Mesenchymal stem cell (in vitro differentiated cells and primary cell): Measurements from ENCODE around the gene PTPRD.

Source experiments
- DNase-seq: peaks from one replicate; pipeline ENCODE4 v3.0.0-alpha.2; 2013
- H2AFZ ChIP-seq: one replicate; pipeline ENCODE4 v1.6.1; 2013; ENCODE audit warnings: low read depth, mild to moderate bottlenecking, control low read depth, inconsistent platforms, low read length, moderate library complexity
- H2AK5ac ChIP-seq: 2 replicates; pipeline ENCODE4 v1.6.1; 2013; ENCODE audit warnings: low read length, moderate library complexity, mild to moderate bottlenecking, inconsistent platforms; ENCODE audit not compliant: severe bottlenecking
- H2BK120ac ChIP-seq: one replicate; pipeline ENCODE4 v1.6.1; 2013; ENCODE audit warnings: low read depth, mild to moderate bottlenecking, inconsistent platforms, low read length, moderate library complexity
- H2BK12ac ChIP-seq, 2 experiments: one replicate each; pipeline ENCODE4 v1.6.1; 2013; ENCODE audit warnings: inconsistent platforms in 2 of 2, low read length in 2 of 2, mild to moderate bottlenecking in 2 of 2, moderate library complexity in 2 of 2, control low read depth in 1 of 2
- H2BK15ac ChIP-seq: one replicate; pipeline ENCODE4 v1.6.1; 2013; ENCODE audit warnings: mild to moderate bottlenecking, low read depth, inconsistent platforms; ENCODE audit not compliant: poor library complexity, severe bottlenecking
- H2BK5ac ChIP-seq: 2 replicates; pipeline ENCODE4 v1.6.1; 2013; ENCODE audit warnings: low read depth, mild to moderate bottlenecking, low read length, control low read depth, inconsistent platforms; ENCODE audit not compliant: poor library complexity, severe bottlenecking
- H3K14ac ChIP-seq, 2 experiments: one replicate each; pipeline ENCODE4 v1.6.1; 2013; ENCODE audit warnings: inconsistent platforms in 2 of 2, low read length in 2 of 2, control low read depth in 1 of 2, mild to moderate bottlenecking in 1 of 2, moderate library complexity in 1 of 2
- H3K18ac ChIP-seq, 2 experiments: one replicate each; pipeline ENCODE4 v1.6.1; 2013; ENCODE audit warnings: inconsistent platforms in 2 of 2, low read length in 2 of 2, control low read depth in 1 of 2, low read depth in 1 of 2, mild to moderate bottlenecking in 1 of 2
- H3K23ac ChIP-seq, 2 experiments: one replicate each; pipeline ENCODE4 v1.6.1; 2013; ENCODE audit warnings: inconsistent platforms in 2 of 2, low read length in 2 of 2, mild to moderate bottlenecking in 2 of 2, moderate library complexity in 2 of 2, control low read depth in 1 of 2
- H3K27ac ChIP-seq: 2 replicates; pipeline ENCODE4 v1.5.1; 2013; ENCODE audit warnings: mild to moderate bottlenecking, moderate library complexity, low read length, control low read depth, inconsistent platforms; ENCODE audit not compliant: poor library complexity, severe bottlenecking
- H3K27me3 ChIP-seq, 2 experiments: 2 replicates each; pipeline versions ENCODE4 v1.6.1 to v1.7.0; 2013; ENCODE audit warnings: low read length in 2 of 2, mild to moderate bottlenecking in 2 of 2, moderate library complexity in 2 of 2, control low read depth in 1 of 2, inconsistent platforms in 1 of 2; ENCODE audit not compliant: control insufficient read depth in 1 of 2, insufficient read depth in 1 of 2
- H3K36me3 ChIP-seq, 2 experiments: 2 replicates each; pipeline versions ENCODE4 v1.6.1 to v1.7.0; 2013; ENCODE audit warnings: low read length in 2 of 2, control low read depth in 1 of 2, inconsistent platforms in 1 of 2, low read depth in 1 of 2, mild to moderate bottlenecking in 1 of 2; ENCODE audit not compliant: insufficient read depth in 2 of 2, control insufficient read depth in 1 of 2
- H3K4ac ChIP-seq, 2 experiments: one replicate each; pipeline ENCODE4 v1.6.1; 2013; ENCODE audit warnings: inconsistent platforms in 2 of 2, low read length in 2 of 2, mild to moderate bottlenecking in 2 of 2, moderate library complexity in 2 of 2, control low read depth in 1 of 2, low read depth in 1 of 2
- H3K4me1 ChIP-seq: 2 replicates; pipeline ENCODE4 v1.6.1; 2013; ENCODE audit warnings: low read depth, low read length, control low read depth; ENCODE audit not compliant: control insufficient read depth, insufficient read depth
- H3K4me2 ChIP-seq: 2 replicates; pipeline ENCODE4 v1.6.1; 2013; ENCODE audit warnings: low read length, mild to moderate bottlenecking, inconsistent platforms; ENCODE audit not compliant: poor library complexity, severe bottlenecking
- H3K4me3 ChIP-seq, 2 experiments: 2 replicates each; pipeline versions ENCODE4 v1.5.1 to v1.7.0; 2013; ENCODE audit warnings: low read length in 2 of 2, mild to moderate bottlenecking in 2 of 2, control low read depth in 1 of 2, low read depth in 1 of 2; ENCODE audit not compliant: insufficient read depth in 1 of 2
- H3K79me1 ChIP-seq: replicated peaks from 2 replicates; pipeline ENCODE4 v1.6.1; 2013; ENCODE audit warnings: mild to moderate bottlenecking, control low read depth, low read length, inconsistent platforms; ENCODE audit not compliant: poor library complexity, severe bottlenecking
- H3K9ac ChIP-seq: 2 replicates; pipeline ENCODE4 v1.7.0; 2013; ENCODE audit warnings: mild to moderate bottlenecking, low read length, moderate library complexity
- H3K9me3 ChIP-seq: 2 replicates; pipeline ENCODE4 v1.7.0; 2013; ENCODE audit warnings: mild to moderate bottlenecking, low read length; ENCODE audit not compliant: control insufficient read depth
- H4K8ac ChIP-seq: one replicate; pipeline ENCODE4 v1.6.1; 2013; ENCODE audit warnings: inconsistent platforms, mild to moderate bottlenecking, low read length, moderate library complexity
- H4K91ac ChIP-seq: one replicate; pipeline ENCODE4 v1.6.1; 2013; ENCODE audit warnings: mild to moderate bottlenecking, low read length, inconsistent platforms
- WGBS: methylation state at CpG from one replicate; pipeline ENCODE4 v1.1.7; 2013; ENCODE audit warnings: mixed read lengths; 5-methylcytosine and 5-hydroxymethylcytosine counted together

PTPRD gene

DNA sequence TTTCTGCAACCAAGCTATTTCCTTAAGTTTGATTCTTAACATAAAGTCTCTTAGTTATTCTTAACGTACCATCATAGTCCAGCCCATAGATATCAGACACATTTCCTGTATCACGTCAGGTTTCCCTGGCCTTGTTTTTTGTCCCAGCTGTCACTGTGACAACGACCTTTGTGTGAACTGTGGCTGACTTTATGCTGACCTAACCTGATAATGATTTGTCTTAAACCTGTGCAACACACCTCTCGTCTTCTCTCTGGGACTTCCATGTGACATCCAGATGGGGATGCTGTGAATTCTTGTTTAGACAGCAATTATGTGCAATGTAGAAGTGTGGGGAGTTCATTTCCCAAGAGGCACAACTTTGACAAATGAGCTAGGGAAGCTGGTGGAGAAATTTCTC lies 662.8 kb downstream of the PTPRD start:
- 75% methylated on average over 4 of the region's 4 CpGs for WGBS
- H2BK12ac ChIP-seq: no peak overlapping the region
- H3K4ac ChIP-seq: no peak overlapping the region
- no peaks in the 10 kb centered on the region for H3K79me1 ChIP-seq
- H3K9me3 ChIP-seq: no peaks in the 10 kb centered on the region
- H3K27ac ChIP-seq: no peak overlapping the region
- no peak overlapping the region for H3K4me3 ChIP-seq
- H3K27me3 ChIP-seq: no peaks in the 10 kb centered on the region
- no peak overlapping the region for H3K18ac ChIP-seq
- no peak overlapping the region for H2BK5ac ChIP-seq
- H4K8ac ChIP-seq: no peak overlapping the region
- H4K91ac ChIP-seq: no peak overlapping the region
- no peak overlapping the region for H2BK15ac ChIP-seq
- no peak overlapping the region for H3K9ac ChIP-seq
- DNase-seq: no peak
- H2AK5ac ChIP-seq: peak overlapping the region; percentile 7
- no peak overlapping the region for H3K23ac ChIP-seq
- no peak overlapping the region for H3K14ac ChIP-seq
- peaks cover 2% of the 10 kb centered on the region for H3K4me1 ChIP-seq
- H3K36me3 ChIP-seq: no peaks in the 10 kb centered on the region
- no peak overlapping the region for H3K4me2 ChIP-seq
- no peak overlapping the region for H2AFZ ChIP-seq
- no peak overlapping the region for H2BK120ac ChIP-seq

DNA sequence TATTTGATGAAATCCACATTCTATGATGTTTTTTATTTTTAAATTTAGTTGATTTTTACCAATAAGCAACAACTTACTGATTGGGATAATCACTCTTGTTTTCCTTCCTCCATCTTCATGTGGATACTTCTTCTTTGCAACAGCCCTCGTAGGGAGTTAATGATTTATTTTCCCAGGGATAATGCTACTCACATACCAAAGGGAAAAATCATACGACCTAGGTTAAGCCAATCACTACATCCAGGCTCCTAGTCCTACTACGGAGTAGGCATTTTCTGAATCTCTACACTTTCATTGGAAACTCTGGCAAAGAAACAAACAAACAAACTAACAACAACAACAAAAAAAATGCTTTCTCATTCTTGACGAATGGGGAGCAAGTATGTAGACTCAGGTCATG lies 663.4 kb downstream of the PTPRD start:
- H3K9ac ChIP-seq: no peak overlapping the region
- no peak overlapping the region for H4K91ac ChIP-seq
- H3K23ac ChIP-seq: no peak overlapping the region
- WGBS: 77% methylated on average over 4 of the region's 4 CpGs
- H3K18ac ChIP-seq: no peak overlapping the region
- DNase-seq: no peak
- no peak overlapping the region for H2AFZ ChIP-seq
- peaks cover 2% of the 10 kb centered on the region for H3K4me1 ChIP-seq
- H4K8ac ChIP-seq: no peak overlapping the region
- H2BK5ac ChIP-seq: no peak overlapping the region
- H3K36me3 ChIP-seq: no peaks in the 10 kb centered on the region
- H3K79me1 ChIP-seq: no peaks in the 10 kb centered on the region
- no peaks in the 10 kb centered on the region for H3K27me3 ChIP-seq
- no peak overlapping the region for H2BK15ac ChIP-seq
- no peak overlapping the region for H3K4me2 ChIP-seq
- H3K14ac ChIP-seq: no peak overlapping the region
- H2BK120ac ChIP-seq: no peak overlapping the region
- H2AK5ac ChIP-seq: no peak overlapping the region
- no peaks in the 10 kb centered on the region for H3K9me3 ChIP-seq
- H3K4ac ChIP-seq: no peak overlapping the region
- H2BK12ac ChIP-seq: no peak overlapping the region
- H3K4me3 ChIP-seq: no peak overlapping the region
- no peak overlapping the region for H3K27ac ChIP-seq

DNA sequence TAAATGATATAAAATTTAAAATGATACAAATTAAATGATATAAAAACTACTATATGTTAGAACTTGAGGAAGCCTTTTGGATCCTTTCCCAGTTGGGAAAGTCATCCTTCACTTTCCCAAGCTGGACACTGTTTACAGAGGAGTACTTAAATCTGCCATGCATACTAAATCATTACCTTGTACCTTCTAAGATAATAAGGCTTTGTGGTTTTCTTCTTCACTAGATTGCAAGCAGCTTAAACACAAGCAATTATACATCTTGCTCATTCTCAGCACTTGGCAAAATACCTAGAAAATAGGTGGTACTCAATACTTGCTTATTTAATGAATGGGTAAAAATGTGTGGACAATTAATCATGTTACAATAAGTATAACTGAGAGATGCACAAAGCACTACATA lies 666.8 kb downstream of the PTPRD start:
- Histone ChIP-seq H4K91ac (no peak overlapping the region), H3K79me1 (no peaks in the 10 kb centered on the region), H3K27ac (no peak overlapping the region), H2AK5ac (no peak overlapping the region), H2BK5ac (no peak overlapping the region), H3K27me3 (no peaks in the 10 kb centered on the region), H3K4me1 (peaks cover 2% of the 10 kb centered on the region), H3K14ac (no peak overlapping the region), H2BK120ac (no peak overlapping the region), H2BK15ac (no peak overlapping the region), H2AFZ (no peak overlapping the region), H3K23ac (no peak overlapping the region), H3K9ac (no peak overlapping the region), H2BK12ac (no peak overlapping the region), H3K4me3 (no peak overlapping the region), H3K18ac (no peak overlapping the region), H3K4me2 (no peak overlapping the region), H3K36me3 (no peaks in the 10 kb centered on the region), H3K4ac (no peak overlapping the region), H3K9me3 (no peaks in the 10 kb centered on the region), H4K8ac (no peak overlapping the region)
- no peak for DNase-seq

DNA sequence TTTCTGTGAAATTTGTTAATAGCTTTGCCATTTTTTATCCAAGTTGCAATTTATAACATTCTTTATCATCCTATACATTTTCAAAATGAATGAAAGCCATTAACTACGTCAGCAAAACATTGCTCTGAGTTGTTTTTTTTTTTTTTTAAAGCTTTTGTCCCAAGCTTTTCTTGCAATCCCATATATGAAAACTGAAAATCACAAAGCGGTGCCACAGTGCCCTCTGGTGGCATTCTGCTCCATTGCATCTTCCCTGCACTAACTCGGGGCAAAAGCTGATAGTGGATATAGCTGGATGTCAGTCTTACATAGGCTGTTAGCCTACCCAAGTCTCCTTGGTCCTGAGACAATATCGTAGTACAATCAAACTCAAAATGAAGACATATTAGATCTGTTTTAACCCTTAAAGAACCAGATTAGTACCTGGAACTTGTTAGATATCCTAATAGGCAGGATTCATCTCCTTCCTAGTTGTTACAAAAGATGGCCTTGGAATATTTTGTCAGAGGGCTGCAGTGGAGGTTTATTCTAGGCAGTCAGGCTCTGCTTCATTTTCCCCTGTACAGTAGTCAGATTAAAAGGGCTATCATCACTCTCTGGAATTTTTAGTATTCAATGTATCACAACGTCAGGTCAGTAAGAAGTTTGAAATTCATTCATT lies 669.9 kb downstream of the PTPRD start:
- no peaks in the 10 kb centered on the region for H3K79me1 ChIP-seq
- no peaks in the 10 kb centered on the region for H3K9me3 ChIP-seq
- H4K8ac ChIP-seq: no peak overlapping the region
- no peaks in the 10 kb centered on the region for H3K36me3 ChIP-seq
- no peak overlapping the region for H3K18ac ChIP-seq
- no peak overlapping the region for H3K4ac ChIP-seq
- H2AFZ ChIP-seq: no peak overlapping the region
- H3K4me3 ChIP-seq: no peak overlapping the region
- H3K27me3 ChIP-seq: peaks cover 0 to 3% of the 10 kb centered on the region in 2 experiments
- H2AK5ac ChIP-seq: no peak overlapping the region
- no peak overlapping the region for H2BK15ac ChIP-seq
- H4K91ac ChIP-seq: no peak overlapping the region
- 0% methylated on average over 2 of the region's 5 CpGs for WGBS
- H3K27ac ChIP-seq: no peak overlapping the region
- H3K9ac ChIP-seq: no peak overlapping the region
- no peaks in the 10 kb centered on the region for H3K4me1 ChIP-seq
- no peak overlapping the region for H3K23ac ChIP-seq
- no peak overlapping the region for H3K4me2 ChIP-seq
- H2BK12ac ChIP-seq: no peak overlapping the region
- H2BK5ac ChIP-seq: no peak overlapping the region
- DNase-seq: peak; percentile 64
- no peak overlapping the region for H2BK120ac ChIP-seq
- no peak overlapping the region for H3K14ac ChIP-seq
